Smooth muscle cell (in vitro differentiated cells): ENCODE data around the gene MASP2. TPM values are rescaled to one million over a fixed set of nuclear protein-coding genes. Genes with fewer than 3 reads are reported as not detected.
A peak's percentile ranks its signal among the peaks of the same experiment; 100 is the strongest.
"Not testable (repeated sequence)": the region's sequence is repeated elsewhere in the genome, so short reads cannot be mapped to it uniquely, and the experiment has no call there.

Experiments used
- DNase-seq: peaks from one replicate; lab custom pipeline; 2025; ENCODE audit not compliant: unreplicated experiment; lab: John Stamatoyannopoulos, UW
- H2AFZ ChIP-seq: fragments of 200-600 bp; sonication (generic); 2 replicates; pipeline ENCODE4 v1.6.0; 2016; ENCODE audit warnings: antibody characterized with exemption, low read depth, mild to moderate bottlenecking
- H3F3A ChIP-seq: fragments of 200-600 bp; sonication (generic); 2 replicates; pipeline ENCODE4 v1.6.0; 2017; ENCODE audit warnings: antibody characterized with exemption, low read depth
- H3K27ac ChIP-seq: fragments of 200-600 bp; sonication (generic); 2 replicates; pipeline ENCODE4 v1.5.1; 2016; ENCODE audit warnings: low read depth, mild to moderate bottlenecking
- H3K27me3 ChIP-seq: fragments of 200-600 bp; sonication (generic); 2 replicates; pipeline ENCODE4 v1.6.1; 2016; ENCODE audit warnings: low read depth, mild to moderate bottlenecking
- H3K36me3 ChIP-seq: fragments of 200-600 bp; sonication (generic); 2 replicates; pipeline ENCODE4 v1.5.1; 2016; ENCODE audit warnings: low read depth
- H3K4me1 ChIP-seq: fragments of 200-600 bp; sonication (generic); 2 replicates; pipeline ENCODE4 v1.5.1; 2016; ENCODE audit warnings: low read depth
- H3K4me2 ChIP-seq: fragments of 200-600 bp; sonication (generic); 2 replicates; pipeline ENCODE4 v1.6.0; 2016; ENCODE audit warnings: mild to moderate bottlenecking
- H3K4me3 ChIP-seq: fragments of 200-600 bp; sonication (generic); 2 replicates; pipeline ENCODE4 v1.5.1; 2016; ENCODE audit warnings: mild to moderate bottlenecking
- H3K79me2 ChIP-seq: fragments of 200-600 bp; sonication (generic); 2 replicates; pipeline ENCODE4 v1.6.0; 2016; ENCODE audit warnings: low read depth, mild to moderate bottlenecking
- H3K9ac ChIP-seq: fragments of 200-600 bp; sonication (generic); 2 replicates; pipeline ENCODE4 v1.6.0; 2016; ENCODE audit warnings: low read depth
- H3K9me3 ChIP-seq: fragments of 200-600 bp; sonication (generic); replicated peaks from 2 replicates; pipeline ENCODE4 v1.5.1; 2016; ENCODE audit warnings: low read depth
- H4K20me1 ChIP-seq: fragments of 200-600 bp; sonication (generic); 2 replicates; pipeline ENCODE4 v1.6.0; 2016; ENCODE audit warnings: low read depth
- WGBS: methylation state at CpG from one replicate; pipeline ENCODE4 v1.1.7; 2016; ENCODE audit warnings: low lambda C conversion rate; 5-methylcytosine and 5-hydroxymethylcytosine counted together
- polyA plus RNA-seq: library from polyadenylated mRNA; unstranded; fragments of >200 nt; fragmentation: Nextera tagmentation; extraction: Ambion mirVana; gene quantifications from 2 replicates; pipeline ENCODE4 v1.2.1, GENCODE V29; 2016
- total RNA-seq: library from RNA; depleted of rRNA; stranded (reverse); fragments of >200 nt; gene quantifications from 2 replicates; pipeline ENCODE4 v1.2.3, GENCODE V29; 2014
- TF ChIP-seq, protein P1 (sequence below): fragments of 200-600 bp; sonication (generic); IDR thresholded peaks from 2 replicates; pipeline ENCODE4 v1.5.1; 2017; ENCODE audit warnings: borderline replicate concordance, mild to moderate bottlenecking, antibody characterized with exemption; ENCODE audit not compliant: insufficient read depth, poor library complexity, severe bottlenecking

The MASP2 gene
- total and polyA plus RNA-seq, 2 experiments from 2014 or later = 0.26 TPM; not detected in 1

DNA sequence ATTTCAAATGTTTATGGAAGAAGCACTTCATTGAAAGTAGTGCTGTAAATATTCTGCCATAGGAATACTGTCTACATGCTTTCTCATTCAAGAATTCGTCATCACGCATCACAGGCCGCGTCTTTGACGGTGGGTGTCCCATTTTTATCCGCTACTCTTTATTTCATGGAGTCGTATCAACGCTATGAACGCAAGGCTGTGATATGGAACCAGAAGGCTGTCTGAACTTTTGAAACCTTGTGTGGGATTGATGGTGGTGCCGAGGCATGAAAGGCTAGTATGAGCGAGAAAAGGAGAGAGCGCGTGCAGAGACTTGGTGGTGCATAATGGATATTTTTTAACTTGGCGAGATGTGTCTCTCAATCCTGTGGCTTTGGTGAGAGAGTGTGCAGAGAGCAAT is 23.8 kb downstream of the MASP2 start:
- WGBS = 97% methylated on average over 14 of the region's 14 CpGs
- Histone ChIP-seq H3K27ac (no peak overlapping the region), H3F3A (peaks cover 13% of the 10 kb centered on the region), H2AFZ (no peak overlapping the region), H3K4me2 (no peak overlapping the region), H3K79me2 (peaks cover 12% of the 10 kb centered on the region), H3K9me3 (no peaks in the 10 kb centered on the region), H3K27me3 (no peaks in the 10 kb centered on the region), H3K36me3 (peaks cover 49% of the 10 kb centered on the region), H3K4me3 (no peak overlapping the region), H3K4me1 (no peaks in the 10 kb centered on the region), H4K20me1 (peaks cover 91% of the 10 kb centered on the region), H3K9ac (no peak overlapping the region)
- TF ChIP-seq, protein P1, sequence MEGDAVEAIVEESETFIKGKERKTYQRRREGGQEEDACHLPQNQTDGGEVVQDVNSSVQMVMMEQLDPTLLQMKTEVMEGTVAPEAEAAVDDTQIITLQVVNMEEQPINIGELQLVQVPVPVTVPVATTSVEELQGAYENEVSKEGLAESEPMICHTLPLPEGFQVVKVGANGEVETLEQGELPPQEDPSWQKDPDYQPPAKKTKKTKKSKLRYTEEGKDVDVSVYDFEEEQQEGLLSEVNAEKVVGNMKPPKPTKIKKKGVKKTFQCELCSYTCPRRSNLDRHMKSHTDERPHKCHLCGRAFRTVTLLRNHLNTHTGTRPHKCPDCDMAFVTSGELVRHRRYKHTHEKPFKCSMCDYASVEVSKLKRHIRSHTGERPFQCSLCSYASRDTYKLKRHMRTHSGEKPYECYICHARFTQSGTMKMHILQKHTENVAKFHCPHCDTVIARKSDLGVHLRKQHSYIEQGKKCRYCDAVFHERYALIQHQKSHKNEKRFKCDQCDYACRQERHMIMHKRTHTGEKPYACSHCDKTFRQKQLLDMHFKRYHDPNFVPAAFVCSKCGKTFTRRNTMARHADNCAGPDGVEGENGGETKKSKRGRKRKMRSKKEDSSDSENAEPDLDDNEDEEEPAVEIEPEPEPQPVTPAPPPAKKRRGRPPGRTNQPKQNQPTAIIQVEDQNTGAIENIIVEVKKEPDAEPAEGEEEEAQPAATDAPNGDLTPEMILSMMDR = no peak
- DNase-seq = no peak

DNA sequence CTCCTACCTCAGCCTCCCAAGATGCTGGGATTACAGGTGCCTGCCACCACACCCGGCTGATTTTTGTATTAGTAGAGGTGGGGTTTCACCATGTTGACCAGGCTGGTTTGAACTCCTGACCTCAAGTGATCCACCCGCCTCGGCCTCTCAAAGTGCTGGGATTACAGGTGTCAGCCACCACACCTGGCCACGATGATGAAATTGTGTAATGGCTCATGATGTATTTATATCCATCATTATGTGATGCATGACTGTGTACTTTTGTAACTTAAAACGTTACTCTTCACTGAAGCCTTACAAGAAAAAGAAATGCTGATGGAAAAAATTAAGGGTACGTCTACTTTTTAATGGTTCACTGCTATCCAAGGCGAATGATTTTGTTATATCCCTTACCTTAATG is 27.1 kb downstream of the MASP2 start:
- peaks cover 39% of the 10 kb centered on the region for H3K79me2 ChIP-seq
- TF ChIP-seq, protein P1 = no peak
- no peak overlapping the region for H3K27ac ChIP-seq
- peaks cover 13% of the 10 kb centered on the region for H3F3A ChIP-seq
- DNase-seq = no peak
- H4K20me1 ChIP-seq = peaks cover 98% of the 10 kb centered on the region
- no peak overlapping the region for H3K4me3 ChIP-seq
- 97% methylated on average over 7 of the region's 7 CpGs for WGBS
- no peak overlapping the region for H2AFZ ChIP-seq
- H3K4me2 ChIP-seq = no peak overlapping the region
- no peaks in the 10 kb centered on the region for H3K9me3 ChIP-seq
- H3K27me3 ChIP-seq = no peaks in the 10 kb centered on the region
- H3K36me3 ChIP-seq = peaks cover 49% of the 10 kb centered on the region
- H3K4me1 ChIP-seq = no peaks in the 10 kb centered on the region
- no peak overlapping the region for H3K9ac ChIP-seq

DNA sequence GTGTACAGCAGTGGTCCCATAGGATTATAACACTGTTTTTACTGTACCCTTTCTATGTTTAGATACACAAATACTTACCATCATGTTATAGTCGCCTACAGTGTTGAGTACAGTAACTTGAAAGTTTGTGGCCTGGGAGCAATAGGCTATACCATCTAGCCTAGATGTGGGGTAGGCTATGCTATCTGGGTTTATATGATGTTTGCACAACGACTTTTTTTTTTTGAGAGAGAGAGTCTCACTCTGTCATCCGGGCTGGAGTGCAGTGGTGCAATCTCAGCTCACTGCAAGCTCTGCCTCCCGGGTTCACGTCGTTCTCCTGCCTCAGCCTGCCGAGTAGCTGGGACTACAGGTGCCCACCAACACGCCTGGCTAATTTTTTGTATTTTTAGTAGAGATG is 27.7 kb downstream of the MASP2 start:
- peaks cover 13% of the 10 kb centered on the region for H3F3A ChIP-seq
- not testable (repeated sequence) for H2AFZ ChIP-seq, H3K4me1 ChIP-seq, H3K27ac ChIP-seq, H3K9ac ChIP-seq, H3K4me2 ChIP-seq, DNase-seq, H3K4me3 ChIP-seq, H3K9me3 ChIP-seq, H3K27me3 ChIP-seq
- H3K36me3 ChIP-seq = peaks cover 48% of the 10 kb centered on the region
- peaks cover 45% of the 10 kb centered on the region for H3K79me2 ChIP-seq
- 97% methylated on average over 8 of the region's 8 CpGs for WGBS
- peaks cover 99% of the 10 kb centered on the region for H4K20me1 ChIP-seq

DNA sequence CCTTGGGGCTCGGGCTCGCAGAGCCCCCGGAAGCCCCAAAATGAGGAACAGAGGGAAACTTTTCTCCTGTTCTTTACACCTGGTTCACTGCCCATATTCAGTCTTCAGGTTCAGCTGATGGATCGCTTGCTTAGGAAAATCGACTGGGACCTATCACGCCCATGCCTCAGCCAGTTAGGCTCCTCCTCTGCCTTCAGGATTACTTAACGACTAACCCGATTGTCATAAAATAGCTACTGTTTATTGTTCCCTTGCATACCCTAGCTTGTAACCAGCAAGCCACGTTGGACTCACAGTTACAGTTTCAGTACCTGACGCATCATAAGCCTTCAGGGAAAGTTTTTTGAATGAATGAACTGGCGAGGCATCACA is 33.9 kb downstream of the MASP2 start:
- Histone ChIP-seq H3K4me1 (peaks cover 15% of the 10 kb centered on the region), H4K20me1 (peaks cover 56% of the 10 kb centered on the region), H3K4me2 (peak overlapping the region; percentile 89), H2AFZ (no peak overlapping the region), H3K27me3 (no peaks in the 10 kb centered on the region), H3K9ac (peak overlapping the region; percentile 100), H3K79me2 (peaks cover 50% of the 10 kb centered on the region), H3K36me3 (peaks cover 14% of the 10 kb centered on the region), H3K4me3 (peak overlapping the region; percentile 90), H3K27ac (peak overlapping the region; percentile 97), H3F3A (no peaks in the 10 kb centered on the region), H3K9me3 (no peaks in the 10 kb centered on the region)
- WGBS = 4% methylated on average over 11 of the region's 11 CpGs
- no peak for DNase-seq
- TF ChIP-seq, protein P1 = no peak
